HCT116 (cell line): ENCODE measurements around the gene SLC10A6.

ENCODE experiments used
- CBX3 ChIP-seq: IDR thresholded peaks from 2 replicates; pipeline ENCODE4 v1.6.1; 2012; ENCODE audit warnings: low read depth
- CEBPB ChIP-seq: IDR thresholded peaks from 2 replicates; pipeline ENCODE4 v1.6.1; 2012; ENCODE audit warnings: low read depth
- EZH2 ChIP-seq: fragments of 200-600 bp; sonication (generic); IDR thresholded peaks from 2 replicates; pipeline ENCODE4 v1.6.1; 2017; ENCODE audit warnings: antibody characterized with exemption, mixed run types
- POLR2A ChIP-seq: IDR thresholded peaks from 2 replicates; pipeline ENCODE4 v1.7.0; 2011; ENCODE audit warnings: borderline replicate concordance; ENCODE audit not compliant: insufficient read depth, insufficient read length; ENCODE audit errors: extremely low read depth
- POLR2AphosphoS5 ChIP-seq: IDR thresholded peaks from 2 replicates; pipeline ENCODE4 v1.6.1; 2011; ENCODE audit warnings: mild to moderate bottlenecking, low read depth, low read length, moderate library complexity
- RAD21 ChIP-seq: IDR thresholded peaks from 2 replicates; pipeline ENCODE4 v1.6.1; 2012; ENCODE audit warnings: low read depth, mild to moderate bottlenecking
- SP1 ChIP-seq: IDR thresholded peaks from 2 replicates; pipeline ENCODE4 v1.6.1; 2012; ENCODE audit warnings: low read depth
- ZFX ChIP-seq: fragments of 450-650 bp; IDR thresholded peaks from 2 replicates; pipeline ENCODE4 v1.6.1; 2017
- TF ChIP-seq, protein P1 (sequence below): IDR thresholded peaks from 2 replicates; pipeline ENCODE4 v1.6.1; 2012
- TF ChIP-seq, protein P2 (sequence below), 3 experiments: fragments of 200-600 bp in 1 of 3; sonication (generic) in 1 of 3; IDR thresholded peaks in 2 of 3; conservative IDR thresholded peaks in 1 of 3; 2 replicates each; pipeline ENCODE4 v1.5.1; 2012 to 2017; ENCODE audit warnings: low read depth in 2 of 3, low read length in 2 of 3, antibody characterized with exemption in 1 of 3, borderline replicate concordance in 1 of 3, control low read depth in 1 of 3, mild to moderate bottlenecking in 1 of 3, mixed read lengths in 1 of 3, mixed run types in 1 of 3, moderate library complexity in 1 of 3; ENCODE audit not compliant: insufficient read depth in 1 of 3
- TF ChIP-seq, protein P3 (sequence below): IDR thresholded peaks from 2 replicates; pipeline ENCODE4 v1.6.1; 2011; ENCODE audit warnings: mild to moderate bottlenecking, low read length, moderate library complexity; ENCODE audit not compliant: insufficient replicate concordance; ENCODE audit errors: extremely low read depth

DNA sequence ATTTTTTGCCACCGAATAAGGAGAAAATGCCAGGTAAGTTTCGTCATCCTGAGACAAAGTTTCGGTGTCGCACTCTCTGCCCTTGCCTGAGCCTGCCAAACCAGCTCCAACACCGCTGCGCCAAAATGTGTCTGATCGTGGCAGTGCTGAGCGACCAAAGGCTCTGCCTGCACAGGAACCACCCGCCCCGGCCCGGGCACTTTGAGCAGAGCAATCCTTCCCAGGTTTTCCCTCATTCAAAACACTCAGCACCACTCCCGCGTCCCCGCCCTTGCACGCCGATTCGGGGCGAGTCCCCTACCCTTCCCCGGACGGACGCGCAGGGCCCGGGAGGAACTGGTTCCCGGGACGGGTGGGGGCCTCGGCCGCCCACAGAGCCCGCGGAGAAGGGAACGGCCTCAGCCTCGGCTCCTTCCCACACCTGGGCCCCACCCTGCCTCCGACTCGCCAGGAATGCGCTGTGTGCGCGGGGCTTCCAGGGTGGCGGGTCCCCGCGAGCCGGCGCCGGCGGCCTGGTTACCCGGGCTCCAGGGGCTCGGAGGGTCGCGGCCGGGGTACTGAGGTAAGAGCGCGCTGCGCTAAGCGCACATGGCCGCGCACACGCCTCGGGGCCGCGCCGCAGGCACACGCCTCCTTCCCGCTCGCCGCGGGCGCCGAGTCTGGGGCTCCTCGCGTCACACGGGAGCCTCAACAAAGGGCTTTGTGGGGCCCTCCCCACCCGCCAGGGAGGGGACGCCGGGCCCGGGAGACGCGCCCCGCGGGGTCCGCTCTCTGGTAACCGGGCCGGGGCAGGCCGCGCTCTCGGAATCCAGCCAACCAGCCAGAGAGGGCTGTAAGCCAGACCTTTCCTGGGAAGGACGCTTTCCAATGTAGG, 42.8 kb upstream of the SLC10A6 start, which contains the start of gene C4orf36:
- peak; percentile 35 for TF ChIP-seq POLR2AphosphoS5
- TF ChIP-seq, protein P1, sequence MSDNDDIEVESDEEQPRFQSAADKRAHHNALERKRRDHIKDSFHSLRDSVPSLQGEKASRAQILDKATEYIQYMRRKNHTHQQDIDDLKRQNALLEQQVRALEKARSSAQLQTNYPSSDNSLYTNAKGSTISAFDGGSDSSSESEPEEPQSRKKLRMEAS, result peak; percentile 85
- TF ChIP-seq, protein P2, sequence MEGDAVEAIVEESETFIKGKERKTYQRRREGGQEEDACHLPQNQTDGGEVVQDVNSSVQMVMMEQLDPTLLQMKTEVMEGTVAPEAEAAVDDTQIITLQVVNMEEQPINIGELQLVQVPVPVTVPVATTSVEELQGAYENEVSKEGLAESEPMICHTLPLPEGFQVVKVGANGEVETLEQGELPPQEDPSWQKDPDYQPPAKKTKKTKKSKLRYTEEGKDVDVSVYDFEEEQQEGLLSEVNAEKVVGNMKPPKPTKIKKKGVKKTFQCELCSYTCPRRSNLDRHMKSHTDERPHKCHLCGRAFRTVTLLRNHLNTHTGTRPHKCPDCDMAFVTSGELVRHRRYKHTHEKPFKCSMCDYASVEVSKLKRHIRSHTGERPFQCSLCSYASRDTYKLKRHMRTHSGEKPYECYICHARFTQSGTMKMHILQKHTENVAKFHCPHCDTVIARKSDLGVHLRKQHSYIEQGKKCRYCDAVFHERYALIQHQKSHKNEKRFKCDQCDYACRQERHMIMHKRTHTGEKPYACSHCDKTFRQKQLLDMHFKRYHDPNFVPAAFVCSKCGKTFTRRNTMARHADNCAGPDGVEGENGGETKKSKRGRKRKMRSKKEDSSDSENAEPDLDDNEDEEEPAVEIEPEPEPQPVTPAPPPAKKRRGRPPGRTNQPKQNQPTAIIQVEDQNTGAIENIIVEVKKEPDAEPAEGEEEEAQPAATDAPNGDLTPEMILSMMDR (IDR thresholded peaks at IDR 0.05 in 2 of 3, conservative IDR thresholded peaks at IDR 0.05 in 1 of 3; ENCODE audit: borderline replicate concordance in 1 of 3, insufficient read depth in 1 of 3, low read depth in 2 of 3, low read length in 2 of 3), result 0 out of 6 replicates have a peak, but pooled peaks of 1 of the 3 experiments have one; percentile 8
- no peak for TF ChIP-seq EZH2
- peak; percentile 46 for TF ChIP-seq RAD21
- no peak for TF ChIP-seq SP1
- TF ChIP-seq, protein P3, sequence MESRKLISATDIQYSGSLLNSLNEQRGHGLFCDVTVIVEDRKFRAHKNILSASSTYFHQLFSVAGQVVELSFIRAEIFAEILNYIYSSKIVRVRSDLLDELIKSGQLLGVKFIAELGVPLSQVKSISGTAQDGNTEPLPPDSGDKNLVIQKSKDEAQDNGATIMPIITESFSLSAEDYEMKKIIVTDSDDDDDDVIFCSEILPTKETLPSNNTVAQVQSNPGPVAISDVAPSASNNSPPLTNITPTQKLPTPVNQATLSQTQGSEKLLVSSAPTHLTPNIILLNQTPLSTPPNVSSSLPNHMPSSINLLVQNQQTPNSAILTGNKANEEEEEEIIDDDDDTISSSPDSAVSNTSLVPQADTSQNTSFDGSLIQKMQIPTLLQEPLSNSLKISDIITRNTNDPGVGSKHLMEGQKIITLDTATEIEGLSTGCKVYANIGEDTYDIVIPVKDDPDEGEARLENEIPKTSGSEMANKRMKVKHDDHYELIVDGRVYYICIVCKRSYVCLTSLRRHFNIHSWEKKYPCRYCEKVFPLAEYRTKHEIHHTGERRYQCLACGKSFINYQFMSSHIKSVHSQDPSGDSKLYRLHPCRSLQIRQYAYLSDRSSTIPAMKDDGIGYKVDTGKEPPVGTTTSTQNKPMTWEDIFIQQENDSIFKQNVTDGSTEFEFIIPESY, result peak; percentile 29
- no peak for TF ChIP-seq CEBPB
- peak; percentile 97 for TF ChIP-seq ZFX
- TF ChIP-seq POLR2A, result no peak
- no peak for TF ChIP-seq CBX3
